Calu3 (cell line): Measurements from ENCODE around the gene CDH4. TPM values are rescaled to one million over a fixed set of nuclear protein-coding genes. Genes with fewer than 3 reads are reported as not detected.

Source experiments
- BruUV-seq: library from RNA; stranded (reverse); fragments of 400-500 nt; replicated peaks from 2 replicates; lab custom pipeline; 2021; lab: Mats Ljungman, UMichigan
- CTCF ChIA-PET: fragments of 300-600 bp; sonication (Branson Sonifier 250); formaldehyde crosslinking; loops from one replicate; lab custom pipeline; 2022; ENCODE audit warnings: antibody characterized with exemption; lab: Charles Lee
- DNase-seq: peaks from one replicate; pipeline ENCODE4 v3.0.0; 2022
- H3K27ac Mint-ChIP-seq: one replicate; pipeline ENCODE4 v1.8.0; 2022; ENCODE audit warnings: mixed read lengths; ENCODE audit not compliant: unreplicated experiment
- H3K27me3 Mint-ChIP-seq: one replicate; pipeline ENCODE4 v1.8.0; 2022; ENCODE audit warnings: mixed read lengths; ENCODE audit not compliant: unreplicated experiment
- H3K36me3 Mint-ChIP-seq: one replicate; pipeline ENCODE4 v1.8.0; 2022; ENCODE audit warnings: mild to moderate bottlenecking, moderate library complexity, mixed read lengths; ENCODE audit not compliant: insufficient read depth, unreplicated experiment
- H3K4me1 Mint-ChIP-seq: one replicate; pipeline ENCODE4 v1.8.0; 2022; ENCODE audit warnings: mild to moderate bottlenecking, low read depth, mixed read lengths; ENCODE audit not compliant: unreplicated experiment
- H3K4me3 Mint-ChIP-seq: one replicate; pipeline ENCODE4 v1.8.0; 2022; ENCODE audit warnings: mild to moderate bottlenecking, low read depth, moderate library complexity, mixed read lengths; ENCODE audit not compliant: unreplicated experiment
- H3K9me3 Mint-ChIP-seq: one replicate; pipeline ENCODE4 v1.8.0; 2022; ENCODE audit warnings: low read depth, mixed read lengths; ENCODE audit not compliant: unreplicated experiment
- intact Hi-C: fragments of 100-400 bp; cut with micrococcal nuclease; formaldehyde crosslinking; loops from one replicate; pipeline ENCODE4 v1.10.0; 2022; ENCODE audit not compliant: unreplicated experiment
- total RNA-seq: library from RNA; stranded (reverse); gene quantifications from 2 replicates; pipeline ENCODE4 v1.2.3, GENCODE V29; 2022
- TF ChIP-seq, protein P1 (sequence below): fragments of 200-600 bp; IDR thresholded peaks from one replicate; pipeline ENCODE4 v1.8.0; 2022; ENCODE audit warnings: antibody characterized with exemption; ENCODE audit not compliant: unreplicated experiment

CDH4 gene
- total RNA-seq, 1 experiment from 2014 or later = not detected

- CTCF ChIA-PET = no interaction called here
- no peak for DNase-seq
- Mint-ChIP-seq H3K27me3 (peaks cover 29% of the 10 kb centered on the region), H3K36me3 (no peaks in the 10 kb centered on the region), H3K4me1 (no peaks in the 10 kb centered on the region), H3K9me3 (peaks cover 14% of the 10 kb centered on the region), H3K4me3 (no peak overlapping the region), H3K27ac (no peak overlapping the region)
- BruUV-seq = no TSS peak
- intact Hi-C loops = loop anchor here (10.0 kb wide), 1 partner anchor 1276 kb away; the partner anchor contains the start of genes FAM217B and PPP1R3D
- TF ChIP-seq, protein P1, sequence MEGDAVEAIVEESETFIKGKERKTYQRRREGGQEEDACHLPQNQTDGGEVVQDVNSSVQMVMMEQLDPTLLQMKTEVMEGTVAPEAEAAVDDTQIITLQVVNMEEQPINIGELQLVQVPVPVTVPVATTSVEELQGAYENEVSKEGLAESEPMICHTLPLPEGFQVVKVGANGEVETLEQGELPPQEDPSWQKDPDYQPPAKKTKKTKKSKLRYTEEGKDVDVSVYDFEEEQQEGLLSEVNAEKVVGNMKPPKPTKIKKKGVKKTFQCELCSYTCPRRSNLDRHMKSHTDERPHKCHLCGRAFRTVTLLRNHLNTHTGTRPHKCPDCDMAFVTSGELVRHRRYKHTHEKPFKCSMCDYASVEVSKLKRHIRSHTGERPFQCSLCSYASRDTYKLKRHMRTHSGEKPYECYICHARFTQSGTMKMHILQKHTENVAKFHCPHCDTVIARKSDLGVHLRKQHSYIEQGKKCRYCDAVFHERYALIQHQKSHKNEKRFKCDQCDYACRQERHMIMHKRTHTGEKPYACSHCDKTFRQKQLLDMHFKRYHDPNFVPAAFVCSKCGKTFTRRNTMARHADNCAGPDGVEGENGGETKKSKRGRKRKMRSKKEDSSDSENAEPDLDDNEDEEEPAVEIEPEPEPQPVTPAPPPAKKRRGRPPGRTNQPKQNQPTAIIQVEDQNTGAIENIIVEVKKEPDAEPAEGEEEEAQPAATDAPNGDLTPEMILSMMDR = no peak
Observed at GRCh38 chr20:61220626-61221325, 31.3 kb upstream of the CDH4 start.

DNA sequence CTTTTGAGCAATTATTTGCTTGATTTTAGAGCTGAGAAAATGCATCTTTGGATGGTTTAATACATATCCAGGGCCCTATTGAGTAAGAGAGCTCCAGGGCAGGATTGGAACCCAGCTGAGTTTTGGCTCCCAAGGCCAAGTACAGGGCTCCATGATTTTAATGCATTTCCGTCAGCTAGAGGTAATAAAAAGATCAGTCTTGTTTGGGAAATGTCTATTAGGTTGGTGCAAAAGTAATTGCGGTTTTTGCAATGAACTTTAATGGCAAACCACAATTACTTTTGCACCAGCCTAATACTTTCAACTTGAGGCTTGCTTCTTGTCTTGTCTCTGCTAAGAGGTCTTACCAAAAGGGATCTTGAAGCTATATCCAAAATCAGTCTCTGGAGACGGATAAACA is 29.4 kb upstream of the CDH4 start:
- Mint-ChIP-seq H3K27ac (no peak overlapping the region), H3K9me3 (peaks cover 9% of the 10 kb centered on the region), H3K4me3 (no peak overlapping the region), H3K4me1 (no peaks in the 10 kb centered on the region), H3K36me3 (no peaks in the 10 kb centered on the region), H3K27me3 (peaks cover 21% of the 10 kb centered on the region)
- TF ChIP-seq, protein P1 = no peak
- no TSS peak for BruUV-seq
- CTCF ChIA-PET = no interaction called here
- no peak for DNase-seq
- intact Hi-C loops = loop anchor here (10.0 kb wide), 1 partner anchor 1278 kb away; the partner anchor contains the start of genes FAM217B and PPP1R3D

GRCh38 chr20:61223121-61223520 is 28.9 kb upstream of the CDH4 start:
- H3K9me3 Mint-ChIP-seq = peaks cover 8% of the 10 kb centered on the region
- H3K36me3 Mint-ChIP-seq = no peaks in the 10 kb centered on the region
- no peak for DNase-seq
- no peak overlapping the region for H3K27ac Mint-ChIP-seq
- H3K4me1 Mint-ChIP-seq = no peaks in the 10 kb centered on the region
- H3K27me3 Mint-ChIP-seq = peaks cover 25% of the 10 kb centered on the region
- BruUV-seq = no TSS peak
- intact Hi-C loops = loop anchor here (10.0 kb wide), 1 partner anchor 1278 kb away; the partner anchor contains the start of genes FAM217B and PPP1R3D
- no peak overlapping the region for H3K4me3 Mint-ChIP-seq
- CTCF ChIA-PET = no interaction called here
- TF ChIP-seq, protein P1 = no peak

GRCh38 chr20:61230166-61230565 is 21.9 kb upstream of the CDH4 start:
- H3K36me3 Mint-ChIP-seq = peaks cover 4% of the 10 kb centered on the region
- H3K9me3 Mint-ChIP-seq = peaks cover 14% of the 10 kb centered on the region
- CTCF ChIA-PET = no interaction called here
- TF ChIP-seq, protein P1 = no peak
- H3K4me1 Mint-ChIP-seq = no peaks in the 10 kb centered on the region
- no peak overlapping the region for H3K4me3 Mint-ChIP-seq
- no peak overlapping the region for H3K27ac Mint-ChIP-seq
- intact Hi-C loops = no loop called here
- H3K27me3 Mint-ChIP-seq = peaks cover 23% of the 10 kb centered on the region
- no TSS peak for BruUV-seq
- DNase-seq = no peak
